Measurements from ENCODE around the gene SEMA4C.

Gene SEMA4C

GRCh38 chr2:96869822-96870625 is at the start of gene SEMA4C:
TSS of gene SEMA4C (minus strand) at chr2:96870080. CDS start at chr2:96867886, 2,194 bp downstream.
- DNase-seq, result peak; percentile 49

- DNase-seq, result no peak
Measured at GRCh38 chr2:96918754-96919550, 49.1 kb upstream of the SEMA4C start.

- DNase-seq, result no peak
Measured at GRCh38 chr2:96918092-96918753, 48.3 kb upstream of the SEMA4C start.

GRCh38 chr2:96916646-96917543 is 47.0 kb upstream of the SEMA4C start:
- no peak for DNase-seq

GRCh38 chr2:96916156-96916630 is 46.3 kb upstream of the SEMA4C start:
- no peak for DNase-seq

- no peak for DNase-seq
Measured at GRCh38 chr2:96914332-96914731, 44.5 kb upstream of the SEMA4C start.

- DNase-seq, result no peak
Measured at GRCh38 chr2:96913398-96914202, 43.7 kb upstream of the SEMA4C start.

- no peak for DNase-seq
Measured at GRCh38 chr2:96913117-96913397, 43.2 kb upstream of the SEMA4C start.

- no peak for DNase-seq
Measured at GRCh38 chr2:96912346-96913116, 42.7 kb upstream of the SEMA4C start.

GRCh38 chr2:96909611-96910021 is 39.7 kb upstream of the SEMA4C start:
- DNase-seq, result no peak

GRCh38 chr2:96907115-96908041 is 37.5 kb upstream of the SEMA4C start:
- DNase-seq, result no peak

GRCh38 chr2:96906729-96907114 is 36.8 kb upstream of the SEMA4C start:
- no peak for DNase-seq

- DNase-seq, result no peak
Measured at GRCh38 chr2:96903815-96904214, 33.9 kb upstream of the SEMA4C start.

- DNase-seq, result no peak
Measured at GRCh38 chr2:96903318-96903717, 33.4 kb upstream of the SEMA4C start.

GRCh38 chr2:96900237-96900636 is 30.4 kb upstream of the SEMA4C start:
- DNase-seq, result no peak

GRCh38 chr2:96899413-96899741 is 29.5 kb upstream of the SEMA4C start:
- DNase-seq, result no peak

- DNase-seq, result no peak
Measured at GRCh38 chr2:96898641-96899412, 28.9 kb upstream of the SEMA4C start.

- no peak for DNase-seq
Measured at GRCh38 chr2:96898135-96898505, 28.2 kb upstream of the SEMA4C start.

GRCh38 chr2:96897491-96898134 is 27.7 kb upstream of the SEMA4C start:
- DNase-seq, result no peak

Measured in COR-L47 (cell line).